SK-N-SH (cell line): ENCODE data around the gene IQGAP2. TPM values are rescaled to one million over a fixed set of nuclear protein-coding genes. Genes with fewer than 3 reads are reported as not detected.

Experiments used
- CTCF ChIA-PET: fragments of 300-600, 350-600 bp; formaldehyde crosslinking; extraction: SDS; loops from one replicate; lab custom pipeline; 2021; lab: Yijun Ruan, JAX
- POLR2A ChIA-PET: fragments of 350-600 bp; sonication (Branson Sonifier 250); formaldehyde crosslinking; extraction: SDS; loops from one replicate; lab custom pipeline; 2020; ENCODE audit warnings: antibody characterized with exemption, inconsistent platforms; lab: Yijun Ruan, JAX
- DNase-seq: peaks from one replicate; pipeline ENCODE4 v3.0.0; 2012
- H2AFZ ChIP-seq: fragments of 200-600 bp; sonication (generic); 2 replicates; pipeline ENCODE4 v1.8.1; 2016; ENCODE audit warnings: antibody characterized with exemption, mild to moderate bottlenecking, low read depth
- H3F3A ChIP-seq: fragments of 200-600 bp; sonication (generic); replicated peaks from 2 replicates; pipeline ENCODE3; 2016; ENCODE audit warnings: antibody characterized with exemption, mild to moderate bottlenecking; ENCODE audit not compliant: insufficient read depth
- H3K27ac ChIP-seq, 2 experiments: fragments of 200-500 bp in 1 of 2; fragments of 200-600 bp in 1 of 2; sonication (Bioruptor generic) in 1 of 2; sonication (generic), shearing (Covaris generic) in 1 of 2; 2 replicates each; pipeline versions ENCODE4 v1.5.1 to v1.6.1; 2014 to 2016; ENCODE audit warnings: low read depth in 2 of 2, inconsistent platforms in 1 of 2, low read length in 1 of 2, mild to moderate bottlenecking in 1 of 2, mixed read lengths in 1 of 2
- H3K27me3 ChIP-seq: fragments of 200-600 bp; sonication (generic), shearing (Covaris generic); 2 replicates; pipeline ENCODE4 v1.6.1; 2016; ENCODE audit warnings: mixed run types; ENCODE audit not compliant: insufficient read depth
- H3K36me3 ChIP-seq, 2 experiments: fragments of 200-500 bp in 1 of 2; fragments of 200-600 bp in 1 of 2; sonication (Bioruptor generic) in 1 of 2; sonication (generic) in 1 of 2; replicated peaks in 1 of 2; 2 replicates each; pipeline versions ENCODE3 to v1.5.1; 2014 to 2016; ENCODE audit warnings: low read length in 1 of 2, mild to moderate bottlenecking in 1 of 2; ENCODE audit not compliant: insufficient read depth in 2 of 2, control insufficient read depth in 1 of 2
- H3K4me1 ChIP-seq, 2 experiments: fragments of 200-500 bp in 1 of 2; fragments of 200-600 bp in 1 of 2; sonication (Bioruptor generic) in 1 of 2; sonication (generic), shearing (Covaris generic) in 1 of 2; 2 replicates each; pipeline versions ENCODE4 v1.5.1 to v1.6.1; 2014 to 2016; ENCODE audit warnings: low read depth in 1 of 2, low read length in 1 of 2, mixed run types in 1 of 2; ENCODE audit not compliant: insufficient read depth in 2 of 2, control insufficient read depth in 1 of 2
- H3K4me2 ChIP-seq: fragments of 200-600 bp; sonication (generic), shearing (Covaris generic); 2 replicates; pipeline ENCODE4 v1.6.1; 2017; ENCODE audit warnings: mixed run types
- H3K4me3 ChIP-seq, 2 experiments: fragments of 200-500 bp in 1 of 2; fragments of 200-600 bp in 1 of 2; sonication (Bioruptor generic) in 1 of 2; sonication (generic), shearing (Covaris generic) in 1 of 2; 2 replicates each; pipeline versions ENCODE4 v1.5.1 to v1.8.1; 2014 to 2016; ENCODE audit warnings: low read depth in 2 of 2, inconsistent platforms in 1 of 2, low read length in 1 of 2, mild to moderate bottlenecking in 1 of 2, mixed read lengths in 1 of 2, moderate library complexity in 1 of 2
- H3K79me2 ChIP-seq: fragments of 200-600 bp; sonication (generic); 2 replicates; pipeline ENCODE4 v1.8.1; 2017; ENCODE audit warnings: mild to moderate bottlenecking; ENCODE audit not compliant: insufficient read depth
- H3K9ac ChIP-seq: fragments of 200-600 bp; sonication (generic); 2 replicates; pipeline ENCODE4 v1.6.1; 2017; ENCODE audit warnings: mixed run types
- H3K9me2 ChIP-seq: fragments of 200-600 bp; sonication (generic); 2 replicates; pipeline ENCODE4 v1.6.1; 2017; ENCODE audit warnings: mixed run types
- H3K9me3 ChIP-seq: fragments of 200-600 bp; sonication (generic); 2 replicates; pipeline ENCODE4 v1.6.1; 2017; ENCODE audit warnings: mixed run types, mild to moderate bottlenecking, moderate library complexity
- H4K20me1 ChIP-seq: fragments of 200-600 bp; sonication (generic); 2 replicates; pipeline ENCODE4 v1.6.1; 2017; ENCODE audit warnings: mild to moderate bottlenecking, mixed run types; ENCODE audit not compliant: insufficient read depth
- EZH2phosphoT487 ChIP-seq: fragments of 200-600 bp; sonication (generic); IDR thresholded peaks from 2 replicates; pipeline ENCODE4 v1.6.1; 2017; ENCODE audit warnings: low read depth, mixed run types, mild to moderate bottlenecking, antibody characterized with exemption, moderate library complexity, borderline replicate concordance
- FOSL2 ChIP-seq: IDR thresholded peaks from 2 replicates; pipeline ENCODE4 v1.4.0; 2012; ENCODE audit warnings: low read depth, mild to moderate bottlenecking, moderate library complexity, borderline replicate concordance
- FOXJ3 ChIP-seq: sonication (generic); formaldehyde crosslinking; IDR thresholded peaks from 2 replicates; pipeline ENCODE4 v1.5.1; 2020; ENCODE audit warnings: mild to moderate bottlenecking, missing genetic modification reagents
- GABPA ChIP-seq: IDR thresholded peaks from 2 replicates; pipeline ENCODE4 v1.4.0; 2012; ENCODE audit warnings: low read depth, mild to moderate bottlenecking
- GATA2 ChIP-seq: sonication (generic); formaldehyde crosslinking; IDR thresholded peaks from 2 replicates; pipeline ENCODE4 v1.5.0; 2020; ENCODE audit warnings: mild to moderate bottlenecking, missing genetic modification reagents
- MEF2A ChIP-seq: IDR thresholded peaks from 2 replicates; pipeline ENCODE4 v1.4.0; 2012; ENCODE audit warnings: low read depth, borderline replicate concordance
- MXI1 ChIP-seq: IDR thresholded peaks from 2 replicates; pipeline ENCODE4 v1.6.1; 2012; ENCODE audit warnings: mild to moderate bottlenecking, low read depth, low read length, improper control_type of control experiment
- POLR2AphosphoS5 ChIP-seq: IDR thresholded peaks from 2 replicates; pipeline ENCODE4 v1.6.1; 2012; ENCODE audit warnings: low read depth, low read length
- SIN3A ChIP-seq: IDR thresholded peaks from 2 replicates; pipeline ENCODE4 v1.6.1; 2012; ENCODE audit warnings: low read depth, mild to moderate bottlenecking, low read length, moderate library complexity, borderline replicate concordance
- SMC3 ChIP-seq: IDR thresholded peaks from 2 replicates; pipeline ENCODE4 v1.6.1; 2012; ENCODE audit warnings: low read depth, low read length, improper control_type of control experiment
- TAF1 ChIP-seq: IDR thresholded peaks from 2 replicates; pipeline ENCODE4 v1.6.1; 2012; ENCODE audit warnings: low read depth, mild to moderate bottlenecking, low read length, moderate library complexity, borderline replicate concordance
- WGBS: methylation state at CpG from one replicate; pipeline ENCODE4 v1.1.6; 2017; ENCODE audit warnings: low lambda C conversion rate; 5-methylcytosine and 5-hydroxymethylcytosine counted together
- polyA plus RNA-seq, 3 experiments: library from polyadenylated mRNA; depleted of rRNA; stranded (reverse); fragments of >200 nt; gene quantifications; 2 replicates each; pipeline ENCODE4 v1.2.3, GENCODE V29; 2012
- TF ChIP-seq, protein P1 (sequence below): IDR thresholded peaks from 2 replicates; pipeline ENCODE4 v1.4.0; 2012; ENCODE audit warnings: low read depth
- TF ChIP-seq, protein P2 (sequence below): fragments of 150-350 bp; IDR thresholded peaks from 2 replicates; pipeline ENCODE4 v1.6.1; 2016; ENCODE audit warnings: mild to moderate bottlenecking, low read depth, low read length
- TF ChIP-seq, protein P3 (sequence below): IDR thresholded peaks from 2 replicates; pipeline ENCODE4 v1.6.1; 2012; ENCODE audit warnings: mild to moderate bottlenecking, low read depth, low read length, moderate library complexity

The IQGAP2 gene
- polyA plus RNA-seq, 1 of the 3 experiments (the other 2 are of a cell fraction): 2.1 TPM

DNA sequence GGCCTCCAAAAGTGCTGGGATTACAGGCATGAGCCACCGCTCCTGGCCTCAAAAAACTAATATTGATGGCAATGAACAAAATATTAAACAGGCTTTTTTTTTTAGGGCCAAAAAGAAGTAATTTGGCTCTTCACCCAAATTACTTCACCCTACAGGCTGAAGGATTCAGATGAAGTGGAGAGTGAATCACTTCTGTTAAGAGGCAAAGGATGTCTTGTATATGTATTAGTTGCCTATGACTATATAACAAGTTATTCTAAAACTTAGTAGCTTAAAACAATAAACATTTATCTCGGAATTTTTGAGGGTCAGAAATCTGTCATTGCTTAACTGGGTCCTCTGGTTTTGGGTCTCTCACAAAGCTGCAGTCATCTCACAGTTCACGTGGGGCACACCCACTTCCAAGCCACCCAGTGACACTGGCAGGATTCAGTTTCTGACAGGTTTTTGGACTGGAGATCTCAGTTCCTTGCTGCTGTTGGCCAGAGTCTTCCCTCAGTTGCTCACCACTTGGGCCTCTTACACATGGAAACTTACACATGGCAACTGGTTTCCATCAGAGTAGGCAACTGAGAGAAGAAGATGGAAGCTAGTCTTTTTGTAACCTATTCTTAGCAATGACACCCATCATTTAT is 66.7 kb downstream of the IQGAP2 start:
- H3F3A ChIP-seq: no peaks in the 10 kb centered on the region
- H3K9ac ChIP-seq: no peak overlapping the region
- H2AFZ ChIP-seq: no peak overlapping the region
- DNase-seq: no peak
- no peak overlapping the region for H3K4me3 ChIP-seq
- H3K9me2 ChIP-seq: no peaks in the 10 kb centered on the region
- H3K9me3 ChIP-seq: no peaks in the 10 kb centered on the region
- CTCF ChIA-PET: interaction anchor here (0.8 kb wide), 1 partner anchor 15 kb away, joined by 3 read pairs; no protein-coding TSS in a partner anchor
- H3K27ac ChIP-seq: no peak overlapping the region
- no peaks in the 10 kb centered on the region for H4K20me1 ChIP-seq
- no peaks in the 10 kb centered on the region for H3K36me3 ChIP-seq
- no peaks in the 10 kb centered on the region for H3K79me2 ChIP-seq
- WGBS: 65% methylated on average over 3 of the region's 3 CpGs
- peaks cover 0 to 7% of the 10 kb centered on the region in 2 experiments; a peak in 2 of 4 replicates for H3K4me1 ChIP-seq
- POLR2A ChIA-PET: no interaction called here
- H3K27me3 ChIP-seq: no peaks in the 10 kb centered on the region
- TF ChIP-seq FOSL2 (no peak), POLR2AphosphoS5 (no peak), SMC3 (no peak), MEF2A (no peak), EZH2phosphoT487 (no peak), GATA2 (CRISPR knock-in tag) (no peak), TAF1 (no peak), MXI1 (no peak), SIN3A (no peak), FOXJ3 (CRISPR knock-in tag) (no peak), GABPA (no peak)
- TF ChIP-seq, protein P1, sequence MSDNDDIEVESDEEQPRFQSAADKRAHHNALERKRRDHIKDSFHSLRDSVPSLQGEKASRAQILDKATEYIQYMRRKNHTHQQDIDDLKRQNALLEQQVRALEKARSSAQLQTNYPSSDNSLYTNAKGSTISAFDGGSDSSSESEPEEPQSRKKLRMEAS: no peak
- TF ChIP-seq, protein P2, sequence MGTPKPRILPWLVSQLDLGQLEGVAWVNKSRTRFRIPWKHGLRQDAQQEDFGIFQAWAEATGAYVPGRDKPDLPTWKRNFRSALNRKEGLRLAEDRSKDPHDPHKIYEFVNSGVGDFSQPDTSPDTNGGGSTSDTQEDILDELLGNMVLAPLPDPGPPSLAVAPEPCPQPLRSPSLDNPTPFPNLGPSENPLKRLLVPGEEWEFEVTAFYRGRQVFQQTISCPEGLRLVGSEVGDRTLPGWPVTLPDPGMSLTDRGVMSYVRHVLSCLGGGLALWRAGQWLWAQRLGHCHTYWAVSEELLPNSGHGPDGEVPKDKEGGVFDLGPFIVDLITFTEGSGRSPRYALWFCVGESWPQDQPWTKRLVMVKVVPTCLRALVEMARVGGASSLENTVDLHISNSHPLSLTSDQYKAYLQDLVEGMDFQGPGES: no peak
- TF ChIP-seq, protein P3, sequence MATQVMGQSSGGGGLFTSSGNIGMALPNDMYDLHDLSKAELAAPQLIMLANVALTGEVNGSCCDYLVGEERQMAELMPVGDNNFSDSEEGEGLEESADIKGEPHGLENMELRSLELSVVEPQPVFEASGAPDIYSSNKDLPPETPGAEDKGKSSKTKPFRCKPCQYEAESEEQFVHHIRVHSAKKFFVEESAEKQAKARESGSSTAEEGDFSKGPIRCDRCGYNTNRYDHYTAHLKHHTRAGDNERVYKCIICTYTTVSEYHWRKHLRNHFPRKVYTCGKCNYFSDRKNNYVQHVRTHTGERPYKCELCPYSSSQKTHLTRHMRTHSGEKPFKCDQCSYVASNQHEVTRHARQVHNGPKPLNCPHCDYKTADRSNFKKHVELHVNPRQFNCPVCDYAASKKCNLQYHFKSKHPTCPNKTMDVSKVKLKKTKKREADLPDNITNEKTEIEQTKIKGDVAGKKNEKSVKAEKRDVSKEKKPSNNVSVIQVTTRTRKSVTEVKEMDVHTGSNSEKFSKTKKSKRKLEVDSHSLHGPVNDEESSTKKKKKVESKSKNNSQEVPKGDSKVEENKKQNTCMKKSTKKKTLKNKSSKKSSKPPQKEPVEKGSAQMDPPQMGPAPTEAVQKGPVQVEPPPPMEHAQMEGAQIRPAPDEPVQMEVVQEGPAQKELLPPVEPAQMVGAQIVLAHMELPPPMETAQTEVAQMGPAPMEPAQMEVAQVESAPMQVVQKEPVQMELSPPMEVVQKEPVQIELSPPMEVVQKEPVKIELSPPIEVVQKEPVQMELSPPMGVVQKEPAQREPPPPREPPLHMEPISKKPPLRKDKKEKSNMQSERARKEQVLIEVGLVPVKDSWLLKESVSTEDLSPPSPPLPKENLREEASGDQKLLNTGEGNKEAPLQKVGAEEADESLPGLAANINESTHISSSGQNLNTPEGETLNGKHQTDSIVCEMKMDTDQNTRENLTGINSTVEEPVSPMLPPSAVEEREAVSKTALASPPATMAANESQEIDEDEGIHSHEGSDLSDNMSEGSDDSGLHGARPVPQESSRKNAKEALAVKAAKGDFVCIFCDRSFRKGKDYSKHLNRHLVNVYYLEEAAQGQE: no peak
- H3K4me2 ChIP-seq: no peak overlapping the region
